ENCODE data around the gene MFSD11.
"Not testable (repeated sequence)": the region's sequence is repeated elsewhere in the genome, so short reads cannot be mapped to it uniquely, and the experiment has no call there.

MFSD11 gene

GRCh38 chr17:76805319-76805718 lies 67.4 kb downstream of the MFSD11 start:
- no peaks in the 10 kb centered on the region for H3K27me3 ChIP-seq (ENCODE audit: insufficient read depth, poor library complexity, severe bottlenecking)
- TF ChIP-seq SPI1 (IDR thresholded peaks at IDR 0.05; ENCODE audit: borderline replicate concordance, low read depth): no peak
- no peak for TF ChIP-seq GABPA (IDR thresholded peaks at IDR 0.05; ENCODE audit: low read depth)
- TF ChIP-seq CTCF (IDR thresholded peaks at IDR 0.05; ENCODE audit: insufficient read depth, low read length): no peak
- TF ChIP-seq, protein P1, sequence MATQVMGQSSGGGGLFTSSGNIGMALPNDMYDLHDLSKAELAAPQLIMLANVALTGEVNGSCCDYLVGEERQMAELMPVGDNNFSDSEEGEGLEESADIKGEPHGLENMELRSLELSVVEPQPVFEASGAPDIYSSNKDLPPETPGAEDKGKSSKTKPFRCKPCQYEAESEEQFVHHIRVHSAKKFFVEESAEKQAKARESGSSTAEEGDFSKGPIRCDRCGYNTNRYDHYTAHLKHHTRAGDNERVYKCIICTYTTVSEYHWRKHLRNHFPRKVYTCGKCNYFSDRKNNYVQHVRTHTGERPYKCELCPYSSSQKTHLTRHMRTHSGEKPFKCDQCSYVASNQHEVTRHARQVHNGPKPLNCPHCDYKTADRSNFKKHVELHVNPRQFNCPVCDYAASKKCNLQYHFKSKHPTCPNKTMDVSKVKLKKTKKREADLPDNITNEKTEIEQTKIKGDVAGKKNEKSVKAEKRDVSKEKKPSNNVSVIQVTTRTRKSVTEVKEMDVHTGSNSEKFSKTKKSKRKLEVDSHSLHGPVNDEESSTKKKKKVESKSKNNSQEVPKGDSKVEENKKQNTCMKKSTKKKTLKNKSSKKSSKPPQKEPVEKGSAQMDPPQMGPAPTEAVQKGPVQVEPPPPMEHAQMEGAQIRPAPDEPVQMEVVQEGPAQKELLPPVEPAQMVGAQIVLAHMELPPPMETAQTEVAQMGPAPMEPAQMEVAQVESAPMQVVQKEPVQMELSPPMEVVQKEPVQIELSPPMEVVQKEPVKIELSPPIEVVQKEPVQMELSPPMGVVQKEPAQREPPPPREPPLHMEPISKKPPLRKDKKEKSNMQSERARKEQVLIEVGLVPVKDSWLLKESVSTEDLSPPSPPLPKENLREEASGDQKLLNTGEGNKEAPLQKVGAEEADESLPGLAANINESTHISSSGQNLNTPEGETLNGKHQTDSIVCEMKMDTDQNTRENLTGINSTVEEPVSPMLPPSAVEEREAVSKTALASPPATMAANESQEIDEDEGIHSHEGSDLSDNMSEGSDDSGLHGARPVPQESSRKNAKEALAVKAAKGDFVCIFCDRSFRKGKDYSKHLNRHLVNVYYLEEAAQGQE (IDR thresholded peaks at IDR 0.05; ENCODE audit: insufficient replicate concordance, low read depth): no peak
- no peak for TF ChIP-seq POLR2AphosphoS5 (IDR thresholded peaks at IDR 0.05; ENCODE audit: low read depth)
- no peak for DNase-seq (ENCODE audit: low read depth in 1 of 2, low spot score in 1 of 2)
- H3K27ac ChIP-seq (replicated peaks): no peak overlapping the region
- no peak overlapping the region for H3K4me3 ChIP-seq (replicated peaks; ENCODE audit: insufficient read depth, low read length)

DNA sequence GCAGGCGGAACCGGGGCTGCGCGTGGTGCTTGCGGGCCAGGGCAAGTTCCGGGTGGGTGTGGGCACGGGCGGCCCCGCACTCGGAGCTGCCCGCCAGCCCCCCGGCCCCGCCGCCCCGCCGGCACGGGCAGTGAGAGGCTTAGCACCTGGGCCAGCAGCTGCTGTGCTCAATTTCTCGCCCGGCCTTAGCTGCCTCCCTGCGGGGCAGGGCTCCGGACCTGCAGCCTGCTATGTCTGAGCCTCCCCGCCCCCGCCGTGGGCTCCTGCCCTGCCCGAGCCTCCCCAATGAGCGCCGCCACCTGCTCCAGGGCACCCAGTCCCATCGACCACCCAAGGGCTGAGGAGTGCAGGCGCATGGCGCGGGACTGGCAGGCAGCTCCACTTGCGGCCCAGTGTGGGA lies 68.2 kb downstream of the MFSD11 start:
- H3K27ac ChIP-seq (replicated peaks); DNase-seq (ENCODE audit: low read depth in 1 of 2, low spot score in 1 of 2): not testable (repeated sequence)

DNA sequence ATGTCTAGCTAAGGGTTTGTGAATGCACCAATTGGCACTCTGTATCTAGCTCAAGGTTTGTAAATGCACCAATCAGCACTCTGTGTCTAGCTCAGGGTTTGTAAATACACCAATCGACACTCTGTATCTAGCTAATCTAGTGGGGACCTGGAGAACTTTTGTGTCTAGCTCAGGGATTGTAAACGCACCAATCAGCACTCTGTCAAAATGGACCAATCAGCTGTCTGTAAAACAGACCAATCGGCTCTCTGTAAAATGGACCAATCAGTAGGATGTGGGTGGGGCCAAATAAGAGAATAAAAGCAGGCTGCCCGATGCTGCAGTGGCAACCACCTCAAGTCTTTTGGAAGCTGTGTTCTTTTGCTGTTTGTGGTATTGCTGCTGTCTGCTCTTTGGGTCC lies 68.8 kb downstream of the MFSD11 start:
- not testable (repeated sequence) for DNase-seq (ENCODE audit: low read depth in 1 of 2, low spot score in 1 of 2); H3K27me3 ChIP-seq (ENCODE audit: insufficient read depth, poor library complexity, severe bottlenecking); H3K27ac ChIP-seq (replicated peaks); H3K4me3 ChIP-seq (replicated peaks; ENCODE audit: insufficient read depth, low read length)

More for the DNA sequence above, 68.2 kb downstream of the MFSD11 start:
- not testable (repeated sequence) for H3K4me3 ChIP-seq (replicated peaks; ENCODE audit: insufficient read depth, low read length); H3K27me3 ChIP-seq (ENCODE audit: insufficient read depth, poor library complexity, severe bottlenecking)

DNA sequence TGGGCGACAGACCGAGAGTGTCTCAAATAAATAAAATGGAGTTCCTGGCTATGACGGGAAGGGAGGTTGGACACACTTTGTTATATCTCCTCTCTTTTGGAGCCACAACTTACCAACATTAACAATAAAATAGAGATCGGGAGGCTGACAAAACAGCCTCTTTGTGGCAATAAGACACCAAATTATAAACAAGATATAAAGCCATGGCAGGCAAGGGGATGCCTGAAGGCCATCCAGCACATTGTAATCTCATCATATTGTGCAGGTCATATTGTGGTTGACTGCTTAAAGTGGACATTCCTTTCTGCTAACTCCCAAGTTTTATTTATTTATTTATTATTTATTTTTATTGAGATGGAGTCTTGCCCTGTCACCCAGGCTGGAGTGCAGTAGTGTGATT lies 70.4 kb downstream of the MFSD11 start:
- DNase-seq (ENCODE audit: low read depth in 1 of 2, low spot score in 1 of 2): no peak
- Histone ChIP-seq H3K4me3 (replicated peaks; ENCODE audit: insufficient read depth, low read length) (no peak overlapping the region), H3K27ac (replicated peaks) (no peak overlapping the region), H3K27me3 (ENCODE audit: insufficient read depth, poor library complexity, severe bottlenecking) (no peaks in the 10 kb centered on the region)
- TF ChIP-seq CTCF (IDR thresholded peaks at IDR 0.05; ENCODE audit: insufficient read depth, low read length): no peak
- no peak for TF ChIP-seq POLR2AphosphoS5 (IDR thresholded peaks at IDR 0.05; ENCODE audit: low read depth)
- TF ChIP-seq, protein P1 (IDR thresholded peaks at IDR 0.05; ENCODE audit: insufficient replicate concordance, low read depth): no peak
- TF ChIP-seq GABPA (IDR thresholded peaks at IDR 0.05; ENCODE audit: low read depth): no peak
- no peak for TF ChIP-seq SPI1 (IDR thresholded peaks at IDR 0.05; ENCODE audit: borderline replicate concordance, low read depth)

DNA sequence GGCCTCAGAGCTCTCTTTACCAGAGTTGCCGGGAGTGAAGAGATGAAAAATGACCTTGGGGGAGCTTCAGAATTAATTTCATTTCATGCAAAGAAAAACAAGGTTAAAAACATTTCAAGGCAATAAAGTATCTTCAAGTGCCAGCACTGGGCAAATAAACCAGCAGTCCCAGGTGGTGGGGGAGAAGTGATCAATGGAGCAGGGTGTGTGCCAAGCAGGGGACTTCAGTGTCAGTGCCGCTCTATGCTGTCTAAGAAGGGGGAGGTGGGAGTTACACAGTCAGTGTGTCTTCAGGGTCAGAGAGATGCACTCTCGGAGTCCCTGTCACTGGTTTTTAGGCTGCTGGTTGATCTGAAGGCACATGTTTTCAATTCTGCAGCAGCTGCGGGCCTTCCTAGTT lies 73.0 kb downstream of the MFSD11 start:
- no peak for DNase-seq (ENCODE audit: low read depth in 1 of 2, low spot score in 1 of 2)
- H3K27me3 ChIP-seq (ENCODE audit: insufficient read depth, poor library complexity, severe bottlenecking): no peaks in the 10 kb centered on the region
- no peak for TF ChIP-seq CTCF (IDR thresholded peaks at IDR 0.05; ENCODE audit: insufficient read depth, low read length)
- TF ChIP-seq, protein P1 (IDR thresholded peaks at IDR 0.05; ENCODE audit: insufficient replicate concordance, low read depth): no peak
- no peak for TF ChIP-seq GABPA (IDR thresholded peaks at IDR 0.05; ENCODE audit: low read depth)
- TF ChIP-seq POLR2AphosphoS5 (IDR thresholded peaks at IDR 0.05; ENCODE audit: low read depth): no peak
- no peak for TF ChIP-seq SPI1 (IDR thresholded peaks at IDR 0.05; ENCODE audit: borderline replicate concordance, low read depth)
- no peak overlapping the region for H3K4me3 ChIP-seq (replicated peaks; ENCODE audit: insufficient read depth, low read length)
- H3K27ac ChIP-seq (replicated peaks): no peak overlapping the region

Data from HL-60 (cell line).